8988T (cell line): ENCODE data around the gene RLBP1.

Experiments
- DNase-seq: peaks from one replicate; pipeline ENCODE4 v3.0.0; 2011

Gene RLBP1

GRCh38 chr15:89205991-89206585 lies 15.3 kb downstream of the RLBP1 start:
- no peak for DNase-seq

- DNase-seq = no peak
These were observed 17.6 kb downstream of the RLBP1 start for GRCh38 chr15:89203705-89204273.

- DNase-seq = no peak
These were observed 19.8 kb downstream of the RLBP1 start for GRCh38 chr15:89201465-89202005.

GRCh38 chr15:89200182-89200581 lies 21.2 kb downstream of the RLBP1 start:
- DNase-seq = no peak

- no peak for DNase-seq
These were observed 21.6 kb downstream of the RLBP1 start for GRCh38 chr15:89199746-89200145.

- no peak for DNase-seq
These were observed 22.4 kb downstream of the RLBP1 start for GRCh38 chr15:89198934-89199333.

GRCh38 chr15:89198196-89198595 lies 23.2 kb downstream of the RLBP1 start:
- no peak for DNase-seq

- DNase-seq = no peak
These were observed 23.8 kb downstream of the RLBP1 start for GRCh38 chr15:89197503-89197971.

GRCh38 chr15:89196994-89197393 lies 24.4 kb downstream of the RLBP1 start:
- DNase-seq = no peak

- no peak for DNase-seq
These were observed 25.1 kb downstream of the RLBP1 start for GRCh38 chr15:89196241-89196640.

- no peak for DNase-seq
These were observed 25.5 kb downstream of the RLBP1 start for GRCh38 chr15:89195836-89196235.

- DNase-seq = no peak
These were observed 26.8 kb downstream of the RLBP1 start for GRCh38 chr15:89194608-89195007.

GRCh38 chr15:89192766-89193165 lies 28.6 kb downstream of the RLBP1 start:
- DNase-seq = no peak

GRCh38 chr15:89192136-89192535 lies 29.2 kb downstream of the RLBP1 start:
- no peak for DNase-seq

- DNase-seq = no peak
These were observed 33.3 kb downstream of the RLBP1 start for GRCh38 chr15:89187986-89188514.

- DNase-seq = no peak
These were observed 33.9 kb downstream of the RLBP1 start for GRCh38 chr15:89187301-89187985.

GRCh38 chr15:89186803-89187202 lies 34.6 kb downstream of the RLBP1 start:
- DNase-seq = no peak

GRCh38 chr15:89184886-89185526 lies 36.4 kb downstream of the RLBP1 start:
- no peak for DNase-seq

GRCh38 chr15:89184357-89184756 lies 37.0 kb downstream of the RLBP1 start:
- no peak for DNase-seq

GRCh38 chr15:89179966-89180875 lies 41.2 kb downstream of the RLBP1 start:
- DNase-seq = no peak

- DNase-seq = no peak
These were observed 42.9 kb downstream of the RLBP1 start for GRCh38 chr15:89178307-89178977.
